Caco-2 (cell line): ENCODE data around the gene PIM2. TPM values are rescaled to one million over a fixed set of nuclear protein-coding genes. Genes with fewer than 3 reads are reported as not detected.

Source experiments
- BruUV-seq: library from RNA; stranded (reverse); fragments of 400-500 nt; replicated peaks from 2 replicates; lab custom pipeline; 2021; lab: Mats Ljungman, UMichigan
- CTCF ChIA-PET: fragments of 300-600 bp; sonication (Branson Sonifier 250); formaldehyde crosslinking; loops from one replicate; lab custom pipeline; 2022; ENCODE audit warnings: antibody characterized with exemption; lab: Charles Lee
- POLR2A ChIA-PET: fragments of 300-600 bp; sonication (Branson Sonifier 250); formaldehyde crosslinking; loops from one replicate; lab custom pipeline; 2022; ENCODE audit warnings: antibody characterized with exemption; lab: Charles Lee
- DNase-seq, 2 experiments: peaks; one replicate each; pipeline versions ENCODE4 v3.0.0 to v3.0.0-alpha.2; 2020 to 2022
- H3K27me3 ChIP-seq: replicated peaks from 2 replicates; pipeline ENCODE4 v1.6.0; 2011; ENCODE audit warnings: low read length; ENCODE audit not compliant: control insufficient read depth, insufficient read depth
- H3K36me3 ChIP-seq: 2 replicates; pipeline ENCODE4 v1.5.1; 2011; ENCODE audit warnings: low read length; ENCODE audit not compliant: control insufficient read depth, insufficient read depth
- H3K4me1 ChIP-seq: fragments of 250-450 bp; sonication (Bioruptor Pico); 2 replicates; pipeline ENCODE4 v1.5.1; 2020; ENCODE audit warnings: mild to moderate bottlenecking
- H3K4me3 ChIP-seq: 2 replicates; pipeline ENCODE4 v1.5.1; 2011; ENCODE audit warnings: low read depth, mild to moderate bottlenecking, control low read depth, low read length
- H3K9me3 ChIP-seq: fragments of 250-450 bp; sonication (Bioruptor Pico); 2 replicates; pipeline ENCODE4 v1.5.1; 2020; ENCODE audit warnings: mild to moderate bottlenecking, moderate library complexity
- H3K27ac Mint-ChIP-seq: one replicate; pipeline ENCODE4 v1.8.0; 2022; ENCODE audit warnings: mixed read lengths; ENCODE audit not compliant: unreplicated experiment
- H3K27me3 Mint-ChIP-seq: one replicate; pipeline ENCODE4 v1.8.0; 2022; ENCODE audit warnings: mixed read lengths; ENCODE audit not compliant: insufficient read depth, unreplicated experiment
- H3K36me3 Mint-ChIP-seq: one replicate; pipeline ENCODE4 v1.8.0; 2022; ENCODE audit warnings: mild to moderate bottlenecking, mixed read lengths; ENCODE audit not compliant: insufficient read depth, unreplicated experiment
- H3K4me1 Mint-ChIP-seq: one replicate; pipeline ENCODE4 v1.8.0; 2022; ENCODE audit warnings: low read depth, mixed read lengths; ENCODE audit not compliant: unreplicated experiment
- H3K4me3 Mint-ChIP-seq: one replicate; pipeline ENCODE4 v1.8.0; 2022; ENCODE audit warnings: mild to moderate bottlenecking, moderate library complexity, mixed read lengths; ENCODE audit not compliant: unreplicated experiment
- H3K9me3 Mint-ChIP-seq: one replicate; pipeline ENCODE4 v1.8.0; 2022; ENCODE audit warnings: mixed read lengths; ENCODE audit not compliant: unreplicated experiment
- intact Hi-C: fragments of 100-400 bp; cut with micrococcal nuclease; formaldehyde crosslinking; loops from one replicate; pipeline ENCODE4 v1.10.0; 2022; ENCODE audit not compliant: unreplicated experiment
- total RNA-seq: library from RNA; stranded (reverse); gene quantifications from 2 replicates; pipeline ENCODE4 v1.2.3, GENCODE V29; 2022
- TF ChIP-seq, protein P1 (sequence below), 2 experiments: fragments of 200-600 bp in 1 of 2; IDR thresholded peaks; 1 replicate in 1 of 2; 2 replicates in 1 of 2; pipeline versions ENCODE4 v1.5.1 to v1.8.0; 2011 to 2022; ENCODE audit warnings: antibody characterized with exemption in 1 of 2, control low read depth in 1 of 2, inconsistent platforms in 1 of 2, low read depth in 1 of 2, low read length in 1 of 2, mild to moderate bottlenecking in 1 of 2, moderate library complexity in 1 of 2; ENCODE audit not compliant: insufficient read depth in 1 of 2, severe bottlenecking in 1 of 2, unreplicated experiment in 1 of 2

The PIM2 gene
- total RNA-seq, 1 experiment from 2014 or later = 12.0 TPM

DNA sequence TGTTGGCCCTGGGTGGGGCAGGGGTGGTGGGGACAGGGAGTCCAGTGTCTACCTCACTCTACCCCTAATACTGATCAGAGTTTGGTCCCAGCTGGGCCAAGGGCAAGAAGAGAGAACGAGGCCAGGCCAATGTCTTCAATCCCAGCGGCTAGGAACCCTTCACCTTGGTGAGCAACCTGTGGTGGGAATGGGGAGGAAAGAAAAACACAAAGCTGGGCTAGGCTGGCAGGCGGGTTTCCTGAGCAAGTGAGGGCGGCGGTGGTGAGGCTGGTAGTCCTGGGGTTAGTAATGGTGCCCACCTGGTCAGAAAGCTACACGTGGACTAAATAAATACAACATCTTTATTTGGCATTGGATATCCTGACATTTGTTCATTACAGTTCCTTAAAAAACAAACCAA, 15.5 kb downstream of the PIM2 start:
- Histone ChIP-seq H3K27me3 (no peaks in the 10 kb centered on the region), H3K4me1 (no peaks in the 10 kb centered on the region), H3K36me3 (no peaks in the 10 kb centered on the region; the same call in 1 of the 2 replicates), H3K9me3 (no peaks in the 10 kb centered on the region), H3K4me3 (no peak overlapping the region)
- intact Hi-C loops = no loop called here
- Mint-ChIP-seq H3K27ac (no peak overlapping the region), H3K4me3 (no peak overlapping the region), H3K27me3 (no peaks in the 10 kb centered on the region), H3K4me1 (no peaks in the 10 kb centered on the region), H3K9me3 (no peaks in the 10 kb centered on the region), H3K36me3 (peaks cover 49% of the 10 kb centered on the region)
- BruUV-seq = no TSS peak
- no peak for DNase-seq
- CTCF ChIA-PET = no interaction called here
- TF ChIP-seq, protein P1, sequence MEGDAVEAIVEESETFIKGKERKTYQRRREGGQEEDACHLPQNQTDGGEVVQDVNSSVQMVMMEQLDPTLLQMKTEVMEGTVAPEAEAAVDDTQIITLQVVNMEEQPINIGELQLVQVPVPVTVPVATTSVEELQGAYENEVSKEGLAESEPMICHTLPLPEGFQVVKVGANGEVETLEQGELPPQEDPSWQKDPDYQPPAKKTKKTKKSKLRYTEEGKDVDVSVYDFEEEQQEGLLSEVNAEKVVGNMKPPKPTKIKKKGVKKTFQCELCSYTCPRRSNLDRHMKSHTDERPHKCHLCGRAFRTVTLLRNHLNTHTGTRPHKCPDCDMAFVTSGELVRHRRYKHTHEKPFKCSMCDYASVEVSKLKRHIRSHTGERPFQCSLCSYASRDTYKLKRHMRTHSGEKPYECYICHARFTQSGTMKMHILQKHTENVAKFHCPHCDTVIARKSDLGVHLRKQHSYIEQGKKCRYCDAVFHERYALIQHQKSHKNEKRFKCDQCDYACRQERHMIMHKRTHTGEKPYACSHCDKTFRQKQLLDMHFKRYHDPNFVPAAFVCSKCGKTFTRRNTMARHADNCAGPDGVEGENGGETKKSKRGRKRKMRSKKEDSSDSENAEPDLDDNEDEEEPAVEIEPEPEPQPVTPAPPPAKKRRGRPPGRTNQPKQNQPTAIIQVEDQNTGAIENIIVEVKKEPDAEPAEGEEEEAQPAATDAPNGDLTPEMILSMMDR (IDR thresholded peaks at IDR 0.05; ENCODE audit: insufficient read depth in 1 of 2, low read depth in 1 of 2, low read length in 1 of 2, severe bottlenecking in 1 of 2, unreplicated experiment in 1 of 2) = no peak
- POLR2A ChIA-PET = interaction anchor here (0.6 to 1.3 kb wide), 4 partner anchors 9 to 167 kb away, joined by 3 to 6 read pairs (median 4); no protein-coding TSS in a partner anchor

DNA sequence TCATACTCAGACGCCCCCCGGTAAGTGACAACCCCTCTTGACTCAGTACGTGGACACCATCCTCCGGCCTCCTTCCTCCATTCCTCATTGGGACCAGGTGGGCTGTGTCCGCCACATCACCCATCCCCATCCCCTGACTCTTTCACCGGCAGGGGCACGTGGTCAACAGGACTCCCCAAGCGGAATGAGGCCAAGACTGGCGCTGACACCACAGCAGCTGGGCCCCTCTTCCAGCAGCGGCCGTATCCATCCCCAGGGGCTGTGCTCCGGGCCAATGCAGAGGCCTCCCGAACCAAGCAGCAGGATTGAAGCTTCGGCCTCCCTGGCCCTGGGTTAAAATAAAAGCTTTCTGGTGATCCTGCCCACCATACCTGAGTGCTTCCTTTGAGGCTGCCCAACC, 16.0 kb downstream of the PIM2 start:
- Histone ChIP-seq H3K9me3 (no peaks in the 10 kb centered on the region), H3K4me3 (no peak overlapping the region), H3K4me1 (no peaks in the 10 kb centered on the region), H3K27me3 (no peaks in the 10 kb centered on the region), H3K36me3 (no peaks in the 10 kb centered on the region; the same call in 1 of the 2 replicates)
- TF ChIP-seq, protein P1 (IDR thresholded peaks at IDR 0.05; ENCODE audit: insufficient read depth in 1 of 2, low read depth in 1 of 2, low read length in 1 of 2, severe bottlenecking in 1 of 2, unreplicated experiment in 1 of 2) = no peak
- no peak for DNase-seq
- Mint-ChIP-seq H3K27ac (peak overlapping the region; percentile 30), H3K4me1 (no peaks in the 10 kb centered on the region), H3K4me3 (no peak overlapping the region), H3K27me3 (no peaks in the 10 kb centered on the region), H3K9me3 (no peaks in the 10 kb centered on the region), H3K36me3 (peaks cover 53% of the 10 kb centered on the region)
- CTCF ChIA-PET = no interaction called here
- intact Hi-C loops = no loop called here
- POLR2A ChIA-PET = interaction anchor here (0.6 to 1.3 kb wide), 4 partner anchors 9 to 167 kb away, joined by 3 to 6 read pairs (median 4); no protein-coding TSS in a partner anchor
- BruUV-seq = no TSS peak

GRCh38 chrX:48902135-48902534, 16.7 kb downstream of the PIM2 start:
- H3K36me3 Mint-ChIP-seq = peaks cover 58% of the 10 kb centered on the region
- TF ChIP-seq, protein P1 (IDR thresholded peaks at IDR 0.05; ENCODE audit: insufficient read depth in 1 of 2, low read depth in 1 of 2, low read length in 1 of 2, severe bottlenecking in 1 of 2, unreplicated experiment in 1 of 2) = no peak
- Histone ChIP-seq H3K9me3 (no peaks in the 10 kb centered on the region), H3K4me1 (no peaks in the 10 kb centered on the region), H3K27me3 (no peaks in the 10 kb centered on the region), H3K36me3 (no peaks in the 10 kb centered on the region; the same call in 1 of the 2 replicates), H3K4me3 (no peak overlapping the region)
- no peaks in the 10 kb centered on the region for H3K27me3 Mint-ChIP-seq
- POLR2A ChIA-PET = interaction anchor here (1.3 kb wide), 1 partner anchor 10 kb away, joined by 6 read pairs; no protein-coding TSS in a partner anchor
- CTCF ChIA-PET = no interaction called here
- intact Hi-C loops = no loop called here
- H3K4me3 Mint-ChIP-seq = no peak overlapping the region
- no peaks in the 10 kb centered on the region for H3K9me3 Mint-ChIP-seq
- TSS peak; percentile 2 for BruUV-seq
- DNase-seq = no peak
- H3K4me1 Mint-ChIP-seq = no peaks in the 10 kb centered on the region
- peak overlapping the region; percentile 30 for H3K27ac Mint-ChIP-seq
